SK-N-MC (cell line): ENCODE data around the gene ARMH3.
"Not testable (repeated sequence)": the region's sequence is repeated elsewhere in the genome, so short reads cannot be mapped to it uniquely, and the experiment has no call there.

Experiments
- EZH2 ChIP-seq: fragments of 200-600 bp; sonication (generic); IDR thresholded peaks from one replicate; pipeline ENCODE4 v1.6.1; 2017; ENCODE audit warnings: antibody characterized with exemption
- FOXP2 ChIP-seq: optimal IDR thresholded peaks from 2 replicates; pipeline ENCODE3; 2011; ENCODE audit warnings: mild to moderate bottlenecking, moderate library complexity; ENCODE audit not compliant: insufficient read depth; ENCODE audit errors: extremely low read length, control extremely low read depth
- POLR2AphosphoS5 ChIP-seq: IDR thresholded peaks from 2 replicates; pipeline ENCODE4 v1.6.1; 2012; ENCODE audit warnings: mild to moderate bottlenecking, low read depth, low read length, borderline replicate concordance

GRCh38 chr10:102054881-102055646, 909 bp downstream of the ARMH3 start:
- not testable (repeated sequence) for TF ChIP-seq POLR2AphosphoS5, EZH2, FOXP2
